GM18520 (cell line): ENCODE results near the gene PHACTR1.

Source experiments
- ATAC-seq: cut with Tn5 transposase; IDR thresholded peaks from one replicate; pipeline ENCODE4 v1.9.1; 2021; ENCODE audit not compliant: unreplicated experiment

The PHACTR1 gene

DNA sequence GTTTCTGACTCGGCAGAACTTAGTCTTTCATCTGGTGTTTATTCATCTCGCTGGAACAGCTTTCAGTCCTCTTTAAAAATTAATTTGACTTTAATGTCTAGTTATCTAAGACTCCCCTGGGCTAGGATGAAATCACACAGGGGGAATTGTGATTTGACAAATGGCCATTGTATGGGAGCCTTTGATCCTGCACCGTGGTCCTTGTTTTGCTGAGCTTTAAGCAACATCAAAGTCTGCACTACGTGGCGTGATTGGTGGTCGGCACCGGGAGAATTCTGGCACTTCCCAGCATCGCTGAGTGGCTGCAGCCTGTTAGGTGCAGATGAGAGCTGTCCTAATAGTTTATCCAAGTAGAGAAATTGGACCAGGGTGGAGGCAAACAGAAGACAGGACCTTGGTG is 464.8 kb downstream of the PHACTR1 start:
- no peak for ATAC-seq

DNA sequence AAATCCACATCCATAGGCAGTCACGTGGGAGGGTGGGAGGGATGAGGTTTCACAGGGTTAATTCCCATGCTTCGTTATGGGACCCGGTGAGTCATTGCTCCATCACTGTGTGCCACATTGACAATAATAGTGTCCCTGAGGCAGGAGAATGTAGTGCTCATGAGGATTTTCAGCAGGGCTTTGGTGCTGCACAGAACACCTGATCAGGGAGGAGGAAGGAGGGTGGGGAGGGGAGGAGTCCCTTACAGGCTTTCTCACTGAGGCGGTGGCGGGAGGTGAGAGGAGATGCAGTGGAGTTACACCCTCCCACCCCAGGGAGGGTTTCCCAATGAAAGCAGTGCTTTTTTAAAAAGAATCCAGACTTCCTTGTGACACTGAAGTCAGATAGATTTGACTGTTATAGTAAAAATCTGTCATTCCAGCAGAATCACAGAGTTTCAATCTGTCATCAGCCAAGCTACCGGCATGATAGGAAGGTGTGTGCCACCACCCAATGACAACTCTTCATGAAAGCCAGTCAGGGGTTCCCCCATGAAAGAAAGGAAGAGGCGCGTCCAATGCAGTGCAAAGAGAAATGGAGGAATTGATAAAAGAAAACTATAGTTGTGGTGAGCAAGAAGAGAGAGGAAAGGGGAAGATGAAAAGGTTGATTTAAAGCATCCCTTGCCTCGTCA is 467.0 kb downstream of the PHACTR1 start:
- no peak for ATAC-seq

DNA sequence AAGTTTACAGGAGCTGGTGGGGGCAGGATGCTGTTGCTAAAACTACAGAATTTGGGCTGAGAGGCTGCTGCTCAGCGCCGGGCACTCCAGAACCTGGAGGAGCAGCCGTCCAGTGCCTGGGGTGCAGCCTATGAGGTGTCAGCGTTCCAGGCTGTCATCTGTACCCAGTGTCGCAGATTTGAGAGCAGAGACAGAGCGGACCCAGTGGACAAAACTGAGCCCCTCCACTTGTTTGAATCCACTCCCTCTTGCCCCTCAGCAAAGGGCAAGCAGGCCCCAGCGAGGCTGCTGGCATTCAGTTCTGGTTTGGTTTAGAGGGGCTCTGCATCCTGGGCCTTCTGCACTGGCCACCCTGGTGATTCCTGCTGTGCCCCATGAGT is 467.5 kb downstream of the PHACTR1 start:
- no peak for ATAC-seq

DNA sequence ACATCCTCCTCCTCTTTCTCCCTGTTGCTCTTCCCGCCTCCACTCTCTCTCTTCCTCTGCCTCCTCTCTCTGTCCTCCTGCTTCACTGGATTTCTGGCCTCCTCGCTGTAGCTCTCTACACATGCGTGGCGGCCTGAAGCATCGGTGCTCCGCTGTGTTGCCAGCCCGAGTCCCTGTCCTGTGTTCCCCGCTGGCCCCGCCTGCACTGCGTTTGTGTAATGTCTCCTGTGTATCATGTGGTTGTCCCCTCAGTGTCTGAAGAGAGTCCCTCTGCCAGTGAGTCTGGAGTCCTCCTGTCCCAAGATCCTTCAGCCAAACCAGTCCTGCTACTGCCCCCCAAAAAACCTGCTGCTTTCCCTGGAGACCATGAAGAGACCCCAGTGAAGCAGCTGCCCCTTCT is 468.0 kb downstream of the PHACTR1 start:
- ATAC-seq, result no peak

DNA sequence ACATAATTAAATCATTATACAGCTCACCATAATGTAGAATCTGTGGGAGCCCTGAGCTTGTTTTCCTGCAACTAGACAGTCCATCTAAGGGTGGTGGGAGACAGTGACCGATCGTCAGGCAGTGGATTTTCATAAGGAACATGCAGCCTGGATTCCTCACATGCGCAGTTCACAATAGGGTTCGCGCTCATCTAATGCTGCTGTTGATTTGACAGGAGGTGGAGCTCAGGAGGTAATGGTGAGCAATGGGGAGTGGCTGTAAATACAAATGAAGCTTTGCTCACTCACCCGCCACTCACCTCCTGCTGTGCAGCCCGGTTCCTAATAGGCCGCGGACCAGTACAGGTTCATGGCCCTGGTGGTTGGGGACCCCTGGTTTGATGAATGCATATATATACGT is 470.3 kb downstream of the PHACTR1 start:
- no peak for ATAC-seq

DNA sequence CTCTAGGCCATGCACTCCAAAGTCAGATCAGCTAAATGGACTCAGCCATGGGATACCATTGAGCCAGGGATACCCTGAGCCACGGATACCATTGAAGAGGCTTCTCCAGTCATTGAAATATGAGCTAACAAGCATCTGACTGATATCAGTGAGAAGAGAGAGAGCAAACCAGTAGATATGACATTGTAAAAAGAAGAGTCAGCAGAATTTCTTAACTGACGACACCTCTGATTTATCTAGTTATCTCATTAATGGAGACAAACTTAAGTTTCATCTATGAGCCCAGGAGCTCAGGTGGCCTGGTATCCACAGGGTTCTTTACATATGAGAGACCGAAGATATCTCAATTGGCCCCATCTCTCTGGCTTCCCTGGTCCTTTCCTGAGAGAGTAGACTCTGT is 471.1 kb downstream of the PHACTR1 start:
- no peak for ATAC-seq

DNA sequence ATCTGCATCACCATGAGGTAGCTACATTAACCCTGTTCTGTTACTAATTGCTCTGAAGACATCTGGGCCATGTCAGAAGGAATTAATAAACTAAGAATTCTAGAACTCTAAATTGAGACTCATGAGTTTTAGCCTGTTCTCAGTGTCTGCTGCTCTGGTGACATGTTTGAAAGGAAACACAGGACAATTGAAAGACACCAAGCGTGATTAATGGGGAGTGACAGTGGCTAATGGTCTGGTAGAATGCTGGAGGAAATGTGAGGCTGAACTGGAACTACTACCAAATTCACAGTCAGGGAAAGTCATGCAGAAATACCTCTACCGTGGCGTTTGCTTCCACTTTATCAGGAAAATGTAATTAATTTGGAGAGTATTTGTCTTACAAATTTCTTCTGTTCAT is 471.7 kb downstream of the PHACTR1 start:
- no peak for ATAC-seq

DNA sequence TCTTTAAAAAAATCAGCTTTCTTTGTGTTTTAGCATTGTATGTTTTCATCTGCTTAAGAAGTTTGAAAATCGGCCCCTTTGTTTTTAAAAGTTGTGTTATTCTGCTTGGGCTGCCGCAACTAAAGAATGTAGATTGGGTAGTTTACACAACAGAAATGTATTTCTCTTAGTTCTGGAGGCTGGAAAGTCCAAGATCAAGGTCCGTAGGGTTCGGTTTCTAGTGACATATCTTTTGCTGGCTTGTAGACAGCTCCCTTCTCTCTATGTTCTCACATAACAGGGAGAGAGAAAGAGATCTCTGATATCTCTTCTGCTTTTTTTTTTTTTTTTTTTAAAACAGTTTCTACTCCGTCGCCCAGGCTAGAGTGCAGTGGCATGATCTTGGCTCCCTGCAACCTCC is 473.1 kb downstream of the PHACTR1 start:
- no peak for ATAC-seq

DNA sequence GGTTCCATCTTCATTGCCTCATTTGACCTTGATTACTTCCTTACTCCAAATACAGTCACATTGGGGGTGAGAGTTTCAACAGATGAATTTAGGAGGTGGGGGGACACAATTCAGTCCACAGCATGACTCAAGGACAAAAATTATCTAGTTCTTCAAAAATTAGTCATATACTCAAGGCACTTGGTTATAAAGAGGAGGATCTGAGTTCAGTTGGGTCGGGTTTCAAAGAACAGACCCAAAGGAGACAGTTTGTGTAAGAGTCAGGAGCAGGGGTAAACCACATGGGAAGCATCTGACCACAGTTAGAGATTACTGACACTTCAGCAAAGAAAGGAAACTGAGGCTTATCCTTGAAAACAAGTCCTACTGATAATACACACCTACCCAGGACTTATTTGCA is 473.8 kb downstream of the PHACTR1 start:
- ATAC-seq, result no peak

DNA sequence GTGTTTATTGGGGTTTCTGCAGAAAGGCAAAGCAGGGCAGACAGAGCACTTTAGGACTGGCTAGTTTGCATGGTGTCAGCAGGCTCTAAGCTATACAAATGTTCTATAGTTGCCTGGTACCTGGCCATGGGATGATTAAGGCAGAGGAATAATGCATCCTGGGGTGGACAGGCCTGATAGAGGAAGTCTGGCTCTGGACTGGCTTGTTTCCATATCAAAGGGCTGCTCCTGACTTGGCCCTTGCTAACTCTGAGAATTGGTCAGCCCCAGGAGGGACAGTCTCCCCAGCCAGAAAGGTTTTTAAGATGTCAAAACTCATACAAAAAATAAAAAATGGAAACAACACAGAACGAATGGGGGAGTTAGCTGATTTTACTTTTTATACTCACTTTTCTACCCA is 474.9 kb downstream of the PHACTR1 start:
- no peak for ATAC-seq

DNA sequence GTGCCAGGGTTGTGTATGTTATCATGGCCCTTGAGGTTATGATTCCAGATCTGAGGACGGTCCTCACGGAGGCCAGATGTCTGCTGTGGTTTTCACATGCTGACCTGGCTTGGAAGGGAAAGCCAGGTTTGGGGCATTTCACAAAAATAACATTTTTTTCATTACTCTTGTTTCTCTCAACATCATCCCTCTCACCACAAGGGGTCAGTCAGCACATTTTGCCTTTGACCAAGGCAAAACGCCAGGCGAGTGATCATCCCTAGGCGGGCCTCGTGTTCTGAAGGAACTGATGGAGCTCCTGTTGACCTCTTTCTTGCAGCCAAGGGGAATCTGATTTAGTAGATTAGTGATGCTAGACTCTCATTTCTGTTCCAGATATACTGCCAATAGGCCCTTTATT is 478.3 kb downstream of the PHACTR1 start:
- no peak for ATAC-seq

DNA sequence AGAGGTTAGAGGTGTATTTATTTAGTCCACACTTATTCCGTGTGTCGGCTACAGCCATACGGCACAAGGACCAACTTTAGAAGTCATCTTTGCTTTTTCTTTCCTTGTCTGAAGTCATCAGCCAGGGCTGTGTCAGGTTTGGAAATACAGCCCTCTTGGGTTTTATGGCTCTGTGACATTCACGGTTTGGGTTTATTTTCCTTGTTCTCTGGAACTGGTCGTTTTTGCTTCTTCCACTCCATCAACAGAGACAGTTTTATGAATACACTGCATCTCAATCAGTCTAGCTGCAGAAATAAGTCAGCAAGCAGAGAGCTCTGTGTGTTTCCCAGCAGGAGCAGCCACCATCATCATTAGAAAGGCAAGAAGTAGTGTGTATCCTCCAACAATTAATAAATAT is 479.2 kb downstream of the PHACTR1 start:
- no peak for ATAC-seq

DNA sequence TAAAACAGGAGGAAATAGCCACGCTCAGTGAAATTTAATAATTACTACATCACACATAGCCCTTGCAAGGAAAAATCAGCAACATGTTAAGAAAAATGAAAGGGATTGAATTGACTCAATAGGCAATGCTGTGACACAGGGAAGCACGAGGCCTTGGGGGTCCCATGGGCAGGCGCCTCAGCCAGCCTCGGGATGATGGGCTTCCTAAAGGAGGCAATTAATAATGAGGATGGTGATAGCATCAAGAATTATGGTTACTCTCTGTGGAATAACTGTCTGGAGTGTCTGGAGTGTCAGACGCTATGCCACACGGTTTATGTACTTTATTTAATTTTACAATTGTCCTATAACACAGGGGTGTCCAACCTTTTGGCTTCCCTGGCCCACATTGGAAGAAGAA is 481.6 kb downstream of the PHACTR1 start:
- no peak for ATAC-seq

DNA sequence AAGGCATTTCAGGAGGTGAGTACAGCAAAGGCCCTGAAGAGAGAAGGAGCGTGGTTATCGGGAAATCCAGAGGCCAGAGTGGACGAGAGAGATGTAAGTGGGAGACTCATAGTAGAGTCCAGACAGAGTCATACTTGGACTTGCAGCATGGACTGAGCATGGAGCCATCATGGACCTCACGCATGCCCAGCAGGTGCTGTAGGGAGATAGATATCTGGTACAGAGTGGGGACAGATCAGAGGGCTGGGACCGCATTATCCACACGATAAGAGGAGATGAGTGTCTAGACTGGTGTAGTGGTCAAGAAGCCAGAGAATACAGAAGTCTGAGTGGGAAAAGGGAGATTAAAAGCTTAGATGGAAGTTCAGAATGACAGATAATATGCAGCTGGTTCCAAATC is 484.8 kb downstream of the PHACTR1 start:
- no peak for ATAC-seq

DNA sequence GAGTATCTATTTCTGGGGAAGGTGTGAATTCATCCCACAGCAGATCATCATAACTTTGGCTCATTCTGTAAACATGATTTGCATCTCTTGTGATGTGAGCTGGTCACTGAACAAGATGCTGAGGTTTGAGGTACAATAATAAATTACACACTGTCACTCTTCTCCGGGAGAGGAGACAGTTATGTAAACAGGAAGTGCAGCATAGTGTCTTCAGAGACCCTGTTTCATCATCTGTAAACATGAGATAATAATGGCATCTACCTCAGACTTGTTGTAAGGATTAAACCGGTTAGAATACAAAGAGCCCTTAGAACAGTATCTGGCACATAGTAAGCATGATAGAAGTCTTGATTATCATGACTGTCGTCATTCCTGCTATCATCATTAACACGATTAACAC is 486.6 kb downstream of the PHACTR1 start:
- no peak for ATAC-seq

DNA sequence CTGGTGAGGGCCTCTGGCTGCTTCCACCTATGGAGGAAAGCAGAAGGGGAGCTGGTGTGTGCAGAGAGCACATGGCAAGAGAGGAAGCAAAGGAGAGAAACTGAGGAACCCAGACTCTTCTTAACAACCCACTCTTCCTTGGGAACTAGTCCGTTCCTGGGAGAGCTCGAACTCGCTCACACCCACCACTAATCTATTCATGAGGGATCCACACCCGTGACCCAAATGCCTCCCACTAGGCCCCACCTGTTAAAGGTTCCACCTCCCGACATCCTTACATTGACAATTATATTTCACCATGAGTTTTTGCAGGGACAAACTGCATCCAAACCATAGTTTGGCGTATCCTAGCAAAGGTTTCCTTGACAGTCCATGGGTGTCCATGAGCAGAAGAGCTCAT is 488.5 kb downstream of the PHACTR1 start:
- no peak for ATAC-seq

DNA sequence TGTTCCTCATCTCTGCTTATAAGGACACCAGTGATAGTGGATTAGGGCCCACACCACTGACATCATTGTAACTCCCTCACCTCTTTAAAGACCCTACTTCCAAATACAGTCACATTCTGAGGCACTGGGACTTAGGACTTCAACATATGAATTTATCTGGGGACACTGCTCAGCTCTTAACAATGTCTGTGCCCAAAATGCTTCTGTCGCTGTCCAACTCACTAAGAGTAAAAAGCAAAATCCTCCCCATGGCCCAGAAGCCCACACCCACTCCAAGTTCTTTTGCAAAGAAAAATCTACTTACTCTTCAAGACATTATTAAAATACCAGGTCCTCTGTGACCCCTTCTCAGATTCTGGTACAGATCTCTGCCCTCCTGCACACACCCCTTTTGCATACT is 495.5 kb downstream of the PHACTR1 start:
- no peak for ATAC-seq

DNA sequence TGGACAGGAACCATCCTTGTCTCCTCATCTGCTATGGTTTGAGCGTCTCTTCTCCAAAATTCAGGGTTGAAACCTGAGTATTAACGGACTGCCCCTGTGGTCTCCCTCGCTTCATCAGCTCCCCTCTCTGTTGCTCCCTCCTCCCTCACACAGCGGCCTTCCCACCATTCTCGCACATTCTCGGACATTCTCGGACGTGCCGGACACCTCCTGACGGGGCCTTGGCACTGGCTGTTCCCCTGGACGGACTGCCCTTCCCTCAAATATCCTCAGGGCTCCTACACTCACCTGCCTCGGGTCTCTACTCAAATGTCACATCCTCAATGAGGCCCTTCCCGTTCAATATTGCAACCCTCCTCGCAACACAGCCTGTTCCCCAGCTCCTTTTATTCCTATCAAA is 496.0 kb downstream of the PHACTR1 start:
- ATAC-seq, result no peak

DNA sequence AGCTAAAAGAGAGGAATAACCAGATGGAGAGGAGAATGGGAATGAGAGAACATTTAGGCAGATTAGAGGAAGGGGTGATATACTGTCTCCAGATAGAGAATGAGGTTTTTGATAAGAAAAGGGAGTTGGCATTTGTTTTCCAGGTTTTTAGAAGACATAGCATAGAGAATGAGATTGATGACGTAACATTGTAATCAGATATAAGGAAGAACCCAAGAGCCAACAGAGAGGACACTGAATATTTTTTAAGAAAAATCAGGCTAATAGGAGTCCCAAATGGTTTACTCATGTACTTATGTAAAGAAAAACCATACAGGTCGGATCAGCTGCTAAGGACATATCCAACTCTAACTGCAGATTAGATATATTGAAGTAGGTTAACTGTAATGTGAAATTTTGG is 498.8 kb downstream of the PHACTR1 start:
- no peak for ATAC-seq

DNA sequence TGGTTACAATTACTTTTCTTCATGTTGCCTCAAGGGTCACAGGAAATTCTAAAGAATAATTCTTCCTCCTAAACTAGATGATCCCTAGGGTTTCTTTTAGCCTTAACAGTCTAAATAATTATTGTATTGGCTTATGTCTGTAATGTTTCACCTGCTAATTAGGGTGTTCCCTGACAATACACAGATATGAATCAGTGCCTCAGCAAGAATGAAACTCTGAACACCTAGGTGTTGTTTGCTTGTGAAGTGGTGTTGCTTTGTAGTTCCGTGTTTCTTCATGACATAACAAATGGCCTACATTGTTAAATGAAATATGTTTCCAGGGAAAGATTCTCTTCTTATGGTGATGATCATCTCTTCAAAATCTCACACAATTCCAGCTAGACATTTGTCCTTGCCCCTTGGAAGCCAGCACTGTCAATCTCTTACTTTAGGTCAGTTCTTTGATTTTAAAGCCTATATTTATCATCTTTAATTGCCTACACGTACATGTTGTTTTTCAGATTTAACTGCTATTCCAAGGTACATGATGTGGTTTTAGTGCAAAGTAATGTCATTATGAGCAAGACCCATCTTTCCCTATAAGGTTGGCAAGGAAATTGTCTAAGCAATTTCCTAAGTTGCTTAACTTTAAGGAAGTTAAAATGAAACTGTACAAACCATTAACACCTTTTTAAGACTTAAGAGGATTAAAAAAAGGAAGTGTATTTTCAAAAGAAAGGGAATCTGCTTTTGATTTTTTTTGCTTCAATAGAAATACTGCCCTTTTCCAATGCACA is 499.9 kb downstream of the PHACTR1 start:
- ATAC-seq, result peak; percentile 59

DNA sequence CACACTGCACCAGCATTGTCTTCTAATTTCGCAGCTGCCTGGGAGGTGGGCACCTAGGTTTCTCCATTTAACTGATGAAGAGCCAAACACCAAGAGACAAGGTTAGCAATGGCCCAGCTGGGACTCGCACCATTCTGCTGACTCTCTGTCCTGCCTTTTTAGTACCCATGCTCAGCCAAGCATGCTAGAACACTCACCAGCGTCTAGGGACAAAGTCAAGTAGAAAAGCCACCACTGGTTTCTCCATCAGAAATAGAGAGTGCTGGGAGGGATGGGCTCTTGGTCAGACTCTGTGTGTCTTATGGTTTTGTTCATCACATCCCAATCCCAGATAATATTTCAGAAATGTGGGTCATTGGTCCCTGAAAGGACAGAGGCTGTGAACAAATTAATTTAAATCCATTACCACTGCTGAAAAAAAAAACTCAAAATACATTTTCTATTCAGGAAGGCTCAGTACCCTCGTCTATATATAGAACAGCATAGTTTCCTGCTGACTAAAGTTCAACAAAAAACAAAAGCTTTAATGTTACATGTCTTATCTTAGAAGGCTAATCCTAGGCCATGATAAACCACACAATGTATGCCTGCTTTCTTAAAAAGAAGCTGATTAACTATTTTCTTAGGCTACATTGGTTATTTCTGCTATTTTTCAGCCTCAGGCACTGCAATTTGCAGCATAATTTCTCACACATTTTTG is 500.8 kb downstream of the PHACTR1 start:
- no peak for ATAC-seq

DNA sequence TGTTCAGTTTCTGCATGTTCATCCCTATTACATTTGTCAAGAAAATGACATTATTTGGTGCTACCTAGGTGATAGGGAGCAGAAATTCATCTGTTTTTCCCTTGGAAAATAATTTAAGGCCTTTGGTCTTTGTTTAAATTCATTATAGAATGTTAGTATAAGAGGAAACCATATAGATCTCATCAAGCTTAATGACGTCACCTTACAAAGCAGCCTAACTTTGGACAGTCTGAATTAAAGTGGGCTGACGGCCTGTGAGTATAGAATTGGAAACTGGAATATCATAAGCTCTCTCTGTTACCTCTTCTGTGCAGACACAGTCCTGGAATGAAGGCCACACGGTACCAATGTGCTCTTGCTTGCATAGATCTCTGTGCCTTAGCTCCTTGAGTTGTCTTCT is 503.7 kb downstream of the PHACTR1 start:
- no peak for ATAC-seq
